ENCODE results near the gene LRIG1. TPM values are rescaled to one million over a fixed set of nuclear protein-coding genes. Genes with fewer than 3 reads are reported as not detected.

The LRIG1 gene
- total RNA-seq, 1 experiment from 2014 or later, result 5.8 TPM

DNA sequence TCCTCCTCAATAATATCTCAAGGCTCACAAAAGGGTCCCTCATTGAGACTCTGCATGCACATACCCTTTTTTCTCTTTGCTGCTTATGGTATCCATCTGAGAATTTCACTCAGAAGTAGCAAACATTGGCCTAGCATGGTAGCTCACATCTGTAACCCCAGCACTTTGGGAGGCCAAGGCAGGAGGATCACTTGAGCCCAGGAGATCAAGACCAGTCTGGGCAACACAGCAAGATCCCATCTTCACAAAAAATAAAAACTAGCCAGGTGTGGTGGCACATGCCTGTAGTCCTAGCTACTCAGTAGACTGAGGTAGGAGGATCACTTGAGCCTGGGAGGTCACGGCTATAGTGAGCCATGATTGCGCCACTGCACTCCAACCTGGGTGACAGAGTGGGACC lies 11.7 kb downstream of the LRIG1 start:
- DNase-seq (ENCODE audit: extremely low read depth, low read depth), result no peak

- DNase-seq (ENCODE audit: extremely low read depth, low read depth), result no peak
These were observed 12.3 kb downstream of the LRIG1 start for GRCh38 chr3:66488492-66488891.

DNA sequence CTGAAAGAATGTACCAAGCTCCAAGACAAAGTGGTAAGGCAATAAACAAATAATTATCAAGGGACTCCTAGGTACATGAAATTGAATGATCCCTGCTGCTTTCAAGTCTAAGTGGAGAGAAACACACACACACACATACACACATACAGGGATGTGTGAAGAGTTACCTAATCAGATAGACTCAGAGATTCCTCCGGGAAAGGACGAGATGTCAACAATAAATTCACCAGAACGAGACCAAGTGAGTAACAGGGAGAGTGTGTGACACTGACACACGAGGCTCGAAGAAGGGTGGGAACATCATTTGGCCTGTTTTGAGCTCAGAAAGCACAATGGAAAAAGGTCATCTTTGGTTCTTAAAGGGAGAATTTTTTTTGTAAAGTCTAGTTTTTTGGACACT lies 13.4 kb downstream of the LRIG1 start:
- no peak for DNase-seq (ENCODE audit: extremely low read depth, low read depth)

- no peak for DNase-seq (ENCODE audit: extremely low read depth, low read depth)
These were observed 14.2 kb downstream of the LRIG1 start for GRCh38 chr3:66486646-66487045.

- no peak for DNase-seq (ENCODE audit: extremely low read depth, low read depth)
These were observed 14.6 kb downstream of the LRIG1 start for GRCh38 chr3:66486202-66486601.

DNA sequence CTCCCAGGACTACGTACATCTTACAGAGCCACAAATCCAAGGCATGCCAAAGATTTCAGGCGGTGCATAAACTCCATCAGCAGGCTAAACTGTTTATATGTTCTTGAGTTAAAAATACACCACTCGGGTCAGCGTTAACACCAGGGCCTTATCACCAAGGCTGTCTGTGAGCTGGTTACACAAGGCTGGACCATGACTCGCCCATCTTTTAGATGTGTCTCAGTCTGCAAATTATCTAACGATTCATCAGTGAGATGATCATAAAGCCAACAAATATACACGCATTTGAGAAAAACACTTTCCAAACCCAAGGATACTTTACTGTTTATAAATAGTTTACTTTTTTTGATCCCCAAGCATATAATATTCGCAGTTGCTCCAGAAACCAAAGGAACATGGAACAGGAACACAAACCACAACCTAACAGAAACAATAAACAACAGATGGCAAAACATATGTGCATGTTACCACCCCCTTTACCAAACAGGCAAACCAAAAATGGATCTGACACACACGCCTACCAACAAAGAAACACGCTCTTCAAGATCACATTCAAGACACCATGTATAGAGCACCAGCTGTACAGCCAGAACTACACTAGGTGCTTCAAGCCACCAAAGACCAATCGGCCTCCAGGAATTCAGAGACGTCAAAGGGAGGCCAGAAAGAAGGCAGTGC lies 15.4 kb downstream of the LRIG1 start:
- no peak for DNase-seq (ENCODE audit: extremely low read depth, low read depth)

- DNase-seq (ENCODE audit: extremely low read depth, low read depth), result no peak
These were observed 16.5 kb downstream of the LRIG1 start for GRCh38 chr3:66484106-66484844.

- no peak for DNase-seq (ENCODE audit: extremely low read depth, low read depth)
These were observed 17.4 kb downstream of the LRIG1 start for GRCh38 chr3:66483409-66483906.

DNA sequence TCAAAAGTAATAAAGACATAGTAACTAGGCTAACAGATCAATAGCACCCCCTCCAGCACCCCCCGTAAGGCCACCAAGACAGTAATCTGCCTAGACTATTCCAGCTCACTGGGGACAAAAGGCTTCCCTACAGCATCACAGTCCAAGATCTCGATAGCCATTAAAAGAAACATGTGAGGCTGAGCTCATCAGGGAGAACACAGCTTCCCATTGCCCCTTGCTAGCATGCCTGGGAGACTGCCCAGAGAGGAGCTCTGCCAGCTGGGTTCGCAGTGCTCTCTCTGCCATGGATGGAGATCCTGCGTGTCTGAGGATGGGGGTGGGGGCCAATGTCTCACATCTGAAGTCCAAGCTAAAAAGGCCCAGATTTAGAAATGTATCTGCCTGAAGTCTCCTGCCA lies 17.8 kb downstream of the LRIG1 start:
- no peak for DNase-seq (ENCODE audit: extremely low read depth, low read depth)

- DNase-seq (ENCODE audit: extremely low read depth, low read depth), result no peak
These were observed 18.8 kb downstream of the LRIG1 start for GRCh38 chr3:66482018-66482404.

DNA sequence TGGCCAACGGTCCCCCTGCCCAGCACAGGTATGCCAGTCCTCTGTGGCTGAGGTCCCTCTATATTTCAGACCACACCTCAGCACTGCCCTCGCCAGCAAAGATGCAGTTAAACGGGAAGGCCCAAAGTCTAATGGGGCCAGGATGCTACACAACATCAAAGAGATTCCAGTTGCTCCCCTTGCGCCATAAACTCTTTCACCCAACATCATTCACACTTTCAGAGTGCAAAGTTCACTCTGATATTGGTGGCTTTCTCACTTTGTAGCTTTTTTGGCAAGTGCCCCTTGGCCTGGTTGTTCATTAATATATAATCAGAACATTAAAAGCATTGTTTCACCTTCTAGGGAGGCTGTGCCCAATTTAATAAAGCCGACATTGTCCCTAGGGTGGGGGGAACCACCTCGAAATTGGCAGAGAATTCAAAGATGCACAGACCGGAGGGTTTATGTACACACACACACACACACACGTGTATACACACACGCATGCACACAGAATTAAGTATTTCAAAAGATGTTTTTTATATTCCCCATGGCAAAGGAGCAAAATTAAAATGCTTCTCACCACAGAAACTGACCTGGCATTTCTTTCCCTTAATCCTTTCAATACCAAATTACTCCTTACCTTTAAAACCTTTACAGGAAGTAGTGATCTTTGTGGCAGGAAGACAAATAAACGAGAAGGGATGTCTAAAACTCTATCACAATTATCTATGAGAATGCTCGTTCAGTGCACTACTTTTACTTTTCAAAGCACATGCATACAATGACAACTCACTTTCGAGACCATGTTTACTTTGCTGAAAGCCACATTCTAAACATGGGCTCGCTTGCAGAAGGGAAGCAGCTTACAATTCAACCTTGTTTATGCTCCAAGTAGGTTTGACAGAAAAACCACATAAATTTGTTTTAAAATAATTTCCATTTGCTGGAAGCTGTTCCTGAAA lies 19.5 kb downstream of the LRIG1 start:
- no peak for DNase-seq (ENCODE audit: extremely low read depth, low read depth)

GRCh38 chr3:66480666-66481065 lies 20.2 kb downstream of the LRIG1 start:
- no peak for DNase-seq (ENCODE audit: extremely low read depth, low read depth)

DNA sequence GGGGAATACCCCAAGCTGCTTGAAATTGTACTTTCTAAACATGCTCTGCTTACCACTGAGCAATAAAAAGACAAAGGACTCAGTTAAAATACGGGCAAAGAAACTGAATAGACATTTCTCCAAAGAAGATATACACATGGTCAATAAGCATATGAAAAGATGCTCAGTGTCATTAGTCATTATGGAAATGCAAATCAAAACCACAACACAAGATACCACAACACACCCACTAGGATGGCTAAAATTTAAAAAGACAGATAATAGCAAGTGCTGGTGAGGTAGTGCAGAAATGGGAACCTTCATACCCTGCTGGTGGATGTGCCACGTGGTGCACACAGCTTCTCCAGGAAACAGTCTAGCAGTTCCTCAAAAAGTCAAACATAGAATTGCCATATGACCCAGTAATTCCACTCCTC lies 21.3 kb downstream of the LRIG1 start:
- no peak for DNase-seq (ENCODE audit: extremely low read depth, low read depth)

GRCh38 chr3:66478960-66479359 lies 21.9 kb downstream of the LRIG1 start:
- DNase-seq (ENCODE audit: extremely low read depth, low read depth), result no peak

- no peak for DNase-seq (ENCODE audit: extremely low read depth, low read depth)
These were observed 23.0 kb downstream of the LRIG1 start for GRCh38 chr3:66477856-66478255.

- no peak for DNase-seq (ENCODE audit: extremely low read depth, low read depth)
These were observed 23.9 kb downstream of the LRIG1 start for GRCh38 chr3:66476852-66477381.

GRCh38 chr3:66475386-66476020 lies 25.3 kb downstream of the LRIG1 start:
- DNase-seq (ENCODE audit: extremely low read depth, low read depth), result no peak

GRCh38 chr3:66473692-66474091 lies 27.1 kb downstream of the LRIG1 start:
- no peak for DNase-seq (ENCODE audit: extremely low read depth, low read depth)

- DNase-seq (ENCODE audit: extremely low read depth, low read depth), result no peak
These were observed 27.6 kb downstream of the LRIG1 start for GRCh38 chr3:66473181-66473580.
